Fibroblast of lung (primary cell): ENCODE results near the gene LTBP4. TPM values are rescaled to one million over a fixed set of nuclear protein-coding genes. Genes with fewer than 3 reads are reported as not detected.
A peak's percentile ranks its signal among the peaks of the same experiment; 100 is the strongest.

Experiments
- DNase-seq, 2 donors: peaks; one replicate each; pipeline versions ENCODE4 v3.0.0 to v3.0.0-alpha.2; 2010; ENCODE audit warnings: low read depth in 2 of 2
- H2AFZ ChIP-seq: 2 replicates; pipeline ENCODE4 v1.5.1; 2012; ENCODE audit warnings: low read length, control low read depth, inconsistent platforms
- H3K27ac ChIP-seq: 2 replicates; pipeline ENCODE4 v1.5.1; 2011; ENCODE audit warnings: low read length, control low read depth; ENCODE audit not compliant: insufficient read depth
- H3K27me3 ChIP-seq: 2 replicates; pipeline ENCODE4 v1.5.1; 2011; ENCODE audit warnings: mild to moderate bottlenecking, low read length; ENCODE audit not compliant: control insufficient read depth, insufficient read depth
- H3K36me3 ChIP-seq: 2 replicates; pipeline ENCODE4 v1.5.1; 2011; ENCODE audit warnings: low read length; ENCODE audit not compliant: control insufficient read depth, insufficient read depth
- H3K4me1 ChIP-seq: 2 replicates; pipeline ENCODE4 v1.5.1; 2011; ENCODE audit warnings: low read length; ENCODE audit not compliant: control insufficient read depth, insufficient read depth; ENCODE audit errors: extremely low read depth
- H3K4me2 ChIP-seq: 2 replicates; pipeline ENCODE4 v1.5.1; 2011; ENCODE audit warnings: low read length, control low read depth; ENCODE audit not compliant: insufficient read depth; ENCODE audit errors: extremely low read depth
- H3K4me3 ChIP-seq, 4 experiments: fragments of 200-600 bp in 1 of 4; sonication (generic) in 1 of 4; replicated peaks in 1 of 4; 2 replicates each; pipeline ENCODE4 v1.5.1; 2011 to 2016; ENCODE audit warnings: low read length in 4 of 4, low read depth in 3 of 4, mild to moderate bottlenecking in 3 of 4, control low read depth in 2 of 4, inconsistent platforms in 1 of 4, mixed read lengths in 1 of 4; ENCODE audit not compliant: insufficient read depth in 1 of 4; ENCODE audit errors: control extremely low read depth in 1 of 4
- H3K79me2 ChIP-seq: 2 replicates; pipeline ENCODE4 v1.5.1; 2012; ENCODE audit warnings: mild to moderate bottlenecking, low read length, inconsistent platforms; ENCODE audit not compliant: control insufficient read depth, insufficient read depth
- H3K9ac ChIP-seq: 2 replicates; pipeline ENCODE4 v1.5.1; 2011; ENCODE audit warnings: mild to moderate bottlenecking, low read length, control low read depth; ENCODE audit not compliant: insufficient read depth
- H3K9me3 ChIP-seq: 2 replicates; pipeline ENCODE4 v1.5.1; 2012; ENCODE audit warnings: low read depth, low read length; ENCODE audit not compliant: control insufficient read depth, insufficient read depth
- H4K20me1 ChIP-seq: 2 replicates; pipeline ENCODE4 v1.5.1; 2011; ENCODE audit warnings: low read length; ENCODE audit not compliant: control insufficient read depth, insufficient read depth; ENCODE audit errors: extremely low read depth
- CTCF ChIP-seq, 2 donors: IDR thresholded peaks in 1 of 2; conservative IDR thresholded peaks in 1 of 2; 1 replicate in 1 of 2; 2 replicates in 1 of 2; pipeline ENCODE4 v1.5.1; 2011 to 2012; ENCODE audit warnings: low read length in 2 of 2, control low read depth in 1 of 2, inconsistent platforms in 1 of 2, low read depth in 1 of 2, mild to moderate bottlenecking in 1 of 2
- EZH2 ChIP-seq: IDR thresholded peaks from 2 replicates; pipeline ENCODE4 v1.5.1; 2012; ENCODE audit warnings: low read length, control low read depth, mild to moderate bottlenecking; ENCODE audit errors: missing control alignments
- polyA minus RNA-seq: library from RNA; depleted of rRNA, polyadenylated mRNA; stranded (reverse); fragments of >200 nt; gene quantifications from 2 replicates; pipeline ENCODE4 v1.2.3, GENCODE V29; 2011; ENCODE audit warnings: low replicate concordance
- polyA plus RNA-seq, 2 donors: library from polyadenylated mRNA; depleted of rRNA in 1 of 2; stranded (reverse) in 1 of 2; unstranded in 1 of 2; fragments of >200 nt; gene quantifications; 2 replicates each; pipeline ENCODE4 v1.2.1, GENCODE V29; 2011 to 2012; ENCODE audit warnings: missing spikeins in 1 of 2
- total RNA-seq: library from RNA; depleted of rRNA; stranded (reverse); fragments of >200 nt; gene quantifications from 2 replicates; pipeline ENCODE4 v1.2.1, GENCODE V29; 2014

LTBP4 gene
- total RNA-seq (46.4 and 60.9 TPM in 2 replicates), polyA plus RNA-seq (29.6 and 31.7 TPM in 2 replicates), polyA minus RNA-seq (119 and 145 TPM in 2 replicates)
- polyA plus RNA-seq (2012): 118 and 124 TPM in 2 replicates

GRCh38 chr19:40601134-40601974 is at the start of gene LTBP4:
Gene LTBP4, plus strand, starts transcription at chr19:40601369. Its CDS starts 19 bp downstream, at chr19:40601388.
- H3K27me3 ChIP-seq: peaks cover 2% of the 10 kb centered on the region
- no peaks in the 10 kb centered on the region for H3K79me2 ChIP-seq
- H3K27ac ChIP-seq: no peak within 1 kb of the TSS
- peak within 1 kb of the TSS; percentile 60 for H3K9ac ChIP-seq
- no peaks in the 10 kb centered on the region for H3K36me3 ChIP-seq
- H3K9me3 ChIP-seq: no peaks in the 10 kb centered on the region
- no peaks in the 10 kb centered on the region for H4K20me1 ChIP-seq
- H2AFZ ChIP-seq: no peak within 1 kb of the TSS
- H3K4me1 ChIP-seq: peaks cover 32% of the 10 kb centered on the region
- peak within 1 kb of the TSS; percentile 97 for H3K4me2 ChIP-seq
- TF ChIP-seq EZH2 (no peak), CTCF (conservative IDR thresholded peaks at IDR 0.05 in 1 of 2, IDR thresholded peaks at IDR 0.05 in 1 of 2; ENCODE audit: low read depth in 1 of 2, low read length in 2 of 2) (no peak)
- H3K4me3 ChIP-seq: peak within 1 kb of the TSS; percentile 52 to 90 (median 74)
- DNase-seq: peak; percentile 42 to 52

- H3K27ac ChIP-seq: no peak overlapping the region
- H3K27me3 ChIP-seq: peaks cover 14% of the 10 kb centered on the region
Measured at GRCh38 chr19:40552848-40553247, 48.3 kb upstream of the LTBP4 start.

More at GRCh38 chr19:40552848-40553247, 48.3 kb upstream of the LTBP4 start:
- no peak for TF ChIP-seq CTCF (conservative IDR thresholded peaks at IDR 0.05 in 1 of 2, IDR thresholded peaks at IDR 0.05 in 1 of 2; ENCODE audit: low read depth in 1 of 2, low read length in 2 of 2)
- TF ChIP-seq EZH2: no peak
- Histone ChIP-seq H3K9ac (no peak overlapping the region), H2AFZ (no peak overlapping the region), H4K20me1 (no peaks in the 10 kb centered on the region), H3K79me2 (no peaks in the 10 kb centered on the region), H3K4me2 (no peak overlapping the region), H3K9me3 (no peaks in the 10 kb centered on the region), H3K4me3 (no peak overlapping the region), H3K36me3 (no peaks in the 10 kb centered on the region), H3K4me1 (no peaks in the 10 kb centered on the region)
- no peak for DNase-seq
